Adrenal gland (tissue), 12 donors: ENCODE measurements around the gene UBXN1. TPM values are rescaled to one million over a fixed set of nuclear protein-coding genes. Genes with fewer than 3 reads are reported as not detected.

Experiments used
- DNase-seq, 7 donors: peaks; one replicate each; pipeline ENCODE4 v3.0.0-alpha.2; 2019 to 2020
- H3K27ac ChIP-seq, 5 donors: fragments of 200-600 bp; sonication (generic) in 4 of 5; 1 replicate in 3 of 5; 2 replicates in 2 of 5; pipeline versions ENCODE4 v1.5.1 to v1.8.0; 2016 to 2020; ENCODE audit warnings: mild to moderate bottlenecking in 1 of 5
- H3K27me3 ChIP-seq: fragments of 200-600 bp; 2 replicates; pipeline ENCODE4 v1.8.0; 2021
- H3K36me3 ChIP-seq, 2 donors: fragments of 200-600 bp; replicated peaks in 1 of 2; 1 replicate in 1 of 2; 2 replicates in 1 of 2; pipeline versions ENCODE4 v1.5.1 to v1.8.0; 2018 to 2022
- H3K4me1 ChIP-seq, 2 donors: fragments of 200-600 bp; replicated peaks in 1 of 2; 1 replicate in 1 of 2; 2 replicates in 1 of 2; pipeline versions ENCODE4 v1.5.1 to v1.8.0; 2018 to 2021
- H3K4me3 ChIP-seq, 4 donors: fragments of 200-600 bp; sonication (generic) in 3 of 4; one replicate each; pipeline ENCODE4 v1.5.1; 2016 to 2018
- H3K9me3 ChIP-seq, 3 donors: fragments of 200-600 bp; sonication (generic) in 1 of 3; replicated peaks in 1 of 3; 1 replicate in 2 of 3; 2 replicates in 1 of 3; pipeline versions ENCODE4 v1.5.1 to v1.8.0; 2016 to 2021
- CTCF ChIP-seq, 6 experiments: fragments of 450-650 bp in 4 of 6; fragments of 200-600 bp in 2 of 6; sonication (generic) in 1 of 6; IDR thresholded peaks; 1 replicate in 5 of 6; 2 replicates in 1 of 6; pipeline versions ENCODE4 v1.5.1 to v1.8.0; 2016 to 2021; ENCODE audit warnings: antibody characterized with exemption in 6 of 6, mild to moderate bottlenecking in 2 of 6, moderate library complexity in 1 of 6
- POLR2A ChIP-seq, 2 donors: fragments of 450-650 bp; IDR thresholded peaks; one replicate each; pipeline ENCODE4 v1.6.1; 2017; ENCODE audit warnings: antibody characterized with exemption in 2 of 2, mild to moderate bottlenecking in 2 of 2, moderate library complexity in 1 of 2
- WGBS, 4 donors: extraction: QIAGEN DNeasy Blood & Tissue Kit in 2 of 4; methylation state at CpG; one replicate each; pipeline versions ENCODE4 v1.1.5 to v1.1.7; 2013 to 2017; 5-methylcytosine and 5-hydroxymethylcytosine counted together
- intact Hi-C, 2 donors: fragments of 100-400 bp; cut with DNase I; formaldehyde crosslinking; loops; one replicate each; pipeline versions ENCODE4 v1.14.1 to v1.15.0; 2022 to 2023
- polyA plus RNA-seq, 3 donors: library from polyadenylated mRNA; stranded (reverse); fragments of 200-250 nt in 2 of 3; fragments of 350-450 nt in 1 of 3; fragmentation: Illumina TruSeq in 1 of 3; extraction: RNeasy Lipid Tissue Mini Kit (QIAGEN cat#74804) in 1 of 3; gene quantifications; one replicate each; pipeline ENCODE4 v1.2.3, GENCODE V29; 2013 to 2014
- total RNA-seq, 9 donors: library from RNA; depleted of rRNA in 4 of 9; stranded (reverse); fragments of >200 nt in 4 of 9; fragments of 120-200 nt in 1 of 9; fragmentation: NEBNext Ultra II Directional in 1 of 9; extraction: Animal tissue kit (Norgen Biotek cat#: 25700) in 1 of 9; gene quantifications; one replicate each; pipeline versions ENCODE4 v1.1.0 to v1.2.4, GENCODE V29; 2013 to 2023
- donor health status: healthy with polysubstance abuse.
- donor health status: Bipolar disorder and iron deficiency.
- donor health status: DM: yes; HTN: yes; CAD: no.
- donor health status: DM: no; HTN: no; CAD: no.
- donor health status: DM: no; HTN: no; CAD: no.
- donor health status: DM: yes; HTN: yes; CAD: no.

Gene UBXN1
- total and polyA plus RNA-seq, 12 donors, result 81.3 to 308 (median 153) TPM

GRCh38 chr11:62725646-62726045 lies 46.8 kb upstream of the UBXN1 start:
- Histone ChIP-seq H3K4me3 (peak overlapping the region in 3 of 4 donors; percentile 7 to 79 (median 77)), H3K36me3 (peaks cover 0 to 35% of the 10 kb centered on the region in 2 donors), H3K27ac (peak overlapping the region in 4 of 5 donors; percentile 95 to 100 (median 96)), H3K9me3 (no peaks in the 10 kb centered on the region), H3K4me1 (peaks cover 22 to 40% of the 10 kb centered on the region in 2 donors), H3K27me3 (no peaks in the 10 kb centered on the region)
- intact Hi-C loops, result no loop called here
- DNase-seq, result peak in 1 of 7 donors; percentile 45
- no peak for TF ChIP-seq CTCF (IDR thresholded peaks at IDR 0.05)
- no peak for TF ChIP-seq POLR2A (IDR thresholded peaks at IDR 0.05)
- 0 to 1% (median 1%) methylated on average over 7 of the region's 7 CpGs for WGBS, 4 donors

- H3K4me3 ChIP-seq, result peak overlapping the region in 1 of 4 donors; percentile 79
- H3K27ac ChIP-seq, result peak overlapping the region in 1 of 5 donors; percentile 13
- H3K36me3 ChIP-seq, result peaks cover 0 to 50% of the 10 kb centered on the region in 2 donors
- TF ChIP-seq POLR2A (IDR thresholded peaks at IDR 0.05), result no peak
- no peak for TF ChIP-seq CTCF (IDR thresholded peaks at IDR 0.05)
- peak in 1 of 7 donors; percentile 39 for DNase-seq
- WGBS, 4 donors, result 25 to 36% (median 31%) methylated on average over 8 of the region's 8 CpGs
- H3K4me1 ChIP-seq, result peaks cover 15 to 25% of the 10 kb centered on the region in 2 donors
- no peaks in the 10 kb centered on the region for H3K9me3 ChIP-seq
- intact Hi-C loops, result no loop called here
- no peaks in the 10 kb centered on the region for H3K27me3 ChIP-seq
Measured at GRCh38 chr11:62724171-62724570, 45.3 kb upstream of the UBXN1 start.

- Histone ChIP-seq H3K27me3 (no peaks in the 10 kb centered on the region), H3K4me1 (peaks cover 15 to 24% of the 10 kb centered on the region in 2 donors), H3K9me3 (no peaks in the 10 kb centered on the region), H3K27ac (no peak overlapping the region), H3K4me3 (no peak overlapping the region), H3K36me3 (peaks cover 0 to 71% of the 10 kb centered on the region in 2 donors)
- intact Hi-C loops, result no loop called here
- no peak for TF ChIP-seq CTCF (IDR thresholded peaks at IDR 0.05)
- TF ChIP-seq POLR2A (IDR thresholded peaks at IDR 0.05), result no peak
- DNase-seq, result no peak
- 73 to 85% (median 76%) methylated on average over 7 of the region's 7 CpGs for WGBS, 4 donors
Measured at GRCh38 chr11:62721994-62722393, 43.1 kb upstream of the UBXN1 start.

- Histone ChIP-seq H3K27ac (no peak overlapping the region), H3K4me1 (peaks cover 11 to 17% of the 10 kb centered on the region in 2 donors), H3K36me3 (peaks cover 0 to 95% of the 10 kb centered on the region in 2 donors), H3K9me3 (no peaks in the 10 kb centered on the region), H3K27me3 (no peaks in the 10 kb centered on the region), H3K4me3 (no peak overlapping the region)
- TF ChIP-seq CTCF (IDR thresholded peaks at IDR 0.05) (no peak), POLR2A (IDR thresholded peaks at IDR 0.05) (no peak)
- WGBS, 4 donors, result 82 to 87% (median 84%) methylated on average over 2 of the region's 2 CpGs
- intact Hi-C loops, result loop anchor here in 1 of 2 donors (5.0 kb wide), 1 partner anchor 48 kb away; no protein-coding TSS in a partner anchor
- no peak for DNase-seq
Measured at GRCh38 chr11:62719302-62719978, 40.6 kb upstream of the UBXN1 start.
